ENCODE measurements around the gene MYL3.

The MYL3 gene

GRCh38 chr3:46849686-46850467, 13.4 kb downstream of the MYL3 start:
- ATAC-seq: no peak

DNA sequence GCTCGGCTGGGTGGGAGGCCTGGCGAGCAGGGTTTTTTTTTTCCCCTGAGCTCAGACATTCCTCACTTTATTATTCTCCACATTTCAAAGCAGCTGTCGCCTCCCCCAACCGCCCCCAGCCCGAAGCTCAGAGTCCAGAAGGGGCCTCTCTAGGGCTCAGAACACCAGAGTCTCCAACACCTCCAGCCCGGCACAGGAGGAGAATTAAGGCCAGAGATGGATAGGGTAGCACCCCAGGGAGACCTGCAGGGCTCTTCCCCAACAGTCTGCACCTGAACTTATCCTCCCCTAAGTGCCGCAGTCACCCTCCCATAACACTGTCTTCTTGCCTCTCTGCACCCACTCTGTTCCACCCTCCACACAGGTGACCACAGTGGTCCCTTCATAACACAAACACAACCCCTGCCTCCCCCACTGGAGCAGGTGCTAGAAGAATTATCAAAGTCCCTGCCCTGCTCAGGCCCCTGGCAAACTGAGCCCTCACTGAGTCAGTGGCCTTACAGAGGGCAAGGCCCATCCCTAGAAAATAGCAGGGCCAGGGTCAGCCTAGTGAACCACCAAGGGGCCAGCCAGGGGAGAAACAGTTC, 14.1 kb downstream of the MYL3 start:
- ATAC-seq: no peak

GRCh38 chr3:46848271-46849044, 14.8 kb downstream of the MYL3 start:
- no peak for ATAC-seq

- no peak for ATAC-seq
Observed at GRCh38 chr3:46847744-46848143, 15.5 kb downstream of the MYL3 start.

DNA sequence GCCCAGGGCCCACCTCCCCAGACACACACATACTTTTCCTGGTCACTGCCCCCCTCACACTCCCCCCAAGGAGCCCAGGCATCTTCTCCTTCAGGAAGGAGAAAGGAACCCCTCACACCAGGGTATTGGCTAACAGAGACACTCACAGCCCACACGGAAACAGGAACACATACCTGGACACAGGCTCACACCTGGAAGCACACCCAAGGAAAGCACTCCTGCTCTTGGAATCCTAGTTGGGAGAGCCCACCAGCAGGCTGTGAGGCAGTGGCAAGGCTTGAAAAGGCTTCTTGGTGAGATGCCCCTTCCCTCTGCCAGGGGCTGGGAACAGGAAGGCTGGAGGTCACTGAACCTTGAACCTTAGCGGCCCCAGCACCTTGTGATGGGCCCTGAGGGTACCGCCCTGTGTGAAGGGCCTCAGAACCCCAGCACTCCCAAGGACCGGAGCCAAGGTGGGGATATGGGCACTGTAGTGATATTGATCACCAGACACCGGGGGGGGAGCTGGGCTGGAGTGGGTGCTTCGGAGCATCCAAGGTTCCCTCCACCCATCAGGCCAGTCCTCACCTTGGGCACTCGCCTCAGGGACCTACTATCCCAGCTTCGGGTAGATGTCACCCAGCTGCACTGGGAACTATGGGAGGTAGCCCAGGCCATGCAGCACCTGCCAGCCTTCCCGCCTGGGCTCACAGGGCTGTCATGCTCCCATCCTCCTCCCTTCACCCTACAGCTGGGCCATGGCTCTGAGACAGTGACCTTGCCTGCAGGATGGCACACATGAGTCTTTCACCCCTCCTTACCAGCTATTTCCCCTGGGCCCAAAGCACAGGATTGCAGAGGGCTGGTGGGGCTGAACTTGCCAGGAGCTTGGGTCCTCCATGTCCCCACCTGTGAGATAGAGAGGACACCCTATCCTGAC, 16.4 kb downstream of the MYL3 start:
- no peak for ATAC-seq

GRCh38 chr3:46845860-46846623, 17.2 kb downstream of the MYL3 start:
- ATAC-seq: peak; percentile 89 to 90

- ATAC-seq: peak; percentile 31 to 37
Observed at GRCh38 chr3:46845397-46845859, 17.8 kb downstream of the MYL3 start.

GRCh38 chr3:46844881-46845312, 18.3 kb downstream of the MYL3 start:
- no peak for ATAC-seq

DNA sequence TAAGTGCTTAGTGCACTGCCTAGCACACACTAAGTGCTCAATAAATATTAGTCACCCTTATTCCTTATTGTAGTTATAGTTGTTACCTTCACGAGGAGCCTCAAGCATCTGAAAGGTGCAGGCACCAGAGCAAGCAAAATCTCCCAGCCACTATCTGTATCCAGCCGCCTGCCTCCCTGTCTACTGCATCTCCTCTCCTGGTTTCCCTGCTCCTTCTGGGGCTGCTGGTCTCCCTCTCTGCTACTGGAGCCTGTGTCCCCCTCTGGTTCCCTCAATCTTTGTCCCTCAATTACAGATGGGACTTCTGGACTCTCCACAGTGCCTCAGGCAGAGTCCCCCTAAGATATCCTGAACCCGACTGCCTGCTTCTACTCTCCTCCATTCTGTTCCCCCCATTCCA, 18.8 kb downstream of the MYL3 start:
- ATAC-seq: no peak

- no peak for ATAC-seq
Observed at GRCh38 chr3:46843508-46843907, 19.7 kb downstream of the MYL3 start.

GRCh38 chr3:46840491-46840890, 22.8 kb downstream of the MYL3 start:
- no peak for ATAC-seq

DNA sequence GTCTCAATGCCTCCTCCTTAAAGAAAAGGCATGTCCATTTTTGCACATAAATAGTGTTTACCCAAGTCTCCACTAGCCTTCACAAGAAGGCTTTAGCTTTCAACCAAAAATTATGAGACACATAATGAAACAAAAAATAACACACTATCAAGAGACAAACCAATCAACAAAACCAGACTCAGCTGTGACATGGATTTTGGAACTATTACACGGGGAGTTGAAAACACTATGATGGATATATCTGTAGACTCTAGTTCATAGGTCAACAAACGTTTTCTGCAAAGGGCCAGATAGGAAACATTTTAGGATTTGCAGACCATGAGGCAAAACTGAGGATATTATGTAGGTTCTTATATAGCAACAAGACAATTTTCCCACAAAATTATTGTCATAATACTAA, 24.9 kb downstream of the MYL3 start:
- no peak for ATAC-seq

- no peak for ATAC-seq
Observed at GRCh38 chr3:46835491-46835890, 27.8 kb downstream of the MYL3 start.

DNA sequence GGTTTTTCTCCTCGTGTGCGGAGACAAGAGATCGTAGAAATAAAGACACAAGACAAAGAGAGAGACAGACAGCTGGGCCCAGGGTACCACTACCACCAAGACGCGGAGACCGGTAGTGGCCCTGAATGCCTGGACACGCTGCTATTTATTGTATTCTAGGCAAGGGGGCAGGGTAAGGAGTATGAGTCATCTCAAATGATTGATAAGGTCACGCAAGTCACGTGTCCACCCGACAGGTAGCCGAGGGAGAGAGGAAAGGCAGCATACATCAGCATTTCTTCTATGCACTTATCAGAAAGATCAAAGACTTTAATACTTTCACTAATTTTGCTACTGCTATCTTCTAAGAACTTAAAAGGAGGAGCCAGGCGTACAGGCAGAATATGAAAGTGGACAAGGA, 28.2 kb downstream of the MYL3 start:
- no peak for ATAC-seq

DNA sequence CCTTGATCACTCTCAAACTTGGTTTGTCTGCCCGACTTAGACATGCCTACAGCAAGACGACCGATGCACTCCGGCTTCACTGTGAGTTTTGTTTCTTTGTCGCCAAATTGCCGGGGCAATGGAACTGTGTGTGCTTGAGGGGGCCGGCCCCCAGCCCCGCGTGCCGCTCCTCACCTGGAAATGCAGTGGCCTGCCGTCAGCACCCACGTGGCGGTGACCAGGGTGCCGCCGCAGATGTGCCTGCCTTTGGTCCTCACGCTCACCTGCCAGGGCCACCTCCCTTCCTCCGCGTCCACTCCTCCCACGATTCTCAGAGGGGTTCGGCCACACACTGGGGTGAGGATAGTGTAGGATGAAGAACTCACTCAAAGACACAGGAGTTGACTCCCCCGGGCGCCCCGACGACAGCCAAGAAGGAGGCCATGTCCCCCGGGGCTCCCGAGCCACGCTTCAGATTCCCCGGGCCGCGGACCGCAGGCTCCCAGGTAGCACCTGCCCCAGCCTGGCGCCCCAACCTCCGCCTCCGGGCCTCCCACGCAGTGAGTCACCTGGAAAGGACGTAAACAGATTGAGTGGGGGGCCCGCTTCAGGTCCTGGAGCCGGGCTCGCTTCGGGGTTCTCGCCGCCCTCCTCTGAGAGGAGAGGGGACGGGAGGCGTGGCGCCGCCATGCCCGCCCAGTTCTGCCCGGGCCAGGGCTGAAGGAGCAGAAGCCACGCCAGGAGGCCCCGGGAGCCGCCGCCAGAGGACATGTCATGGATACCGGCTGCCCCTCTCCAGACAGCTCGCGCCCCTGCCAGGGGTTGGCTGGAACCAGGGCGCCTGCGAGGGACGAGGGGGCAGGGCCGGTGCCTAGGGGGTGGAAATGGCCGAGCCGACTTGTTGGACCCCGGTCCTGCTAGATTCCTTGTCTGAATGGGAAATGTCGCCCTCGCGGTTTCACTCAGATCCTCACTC, 29.6 kb downstream of the MYL3 start:
- ATAC-seq: no peak

GRCh38 chr3:46831841-46832240, 31.4 kb downstream of the MYL3 start:
- ATAC-seq: no peak

DNA sequence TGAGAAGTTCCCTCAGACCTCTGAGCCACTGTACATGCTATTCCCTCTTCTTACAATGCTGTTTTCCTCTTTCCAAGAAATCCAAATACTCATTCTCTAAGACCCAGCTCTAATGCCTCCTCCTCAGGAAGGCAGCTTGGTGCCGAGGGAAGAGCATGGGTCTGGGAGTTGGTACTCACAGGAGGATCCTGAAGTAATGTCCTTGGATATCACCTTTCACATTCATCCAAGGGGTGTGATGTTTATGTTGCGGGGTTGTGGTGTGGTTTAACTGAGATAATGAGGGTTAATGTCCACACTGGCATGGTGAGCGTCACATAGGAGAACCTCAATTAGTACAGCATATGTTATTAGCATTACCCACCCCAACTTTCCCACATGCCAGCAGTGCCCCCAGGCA, 31.9 kb downstream of the MYL3 start:
- no peak for ATAC-seq

DNA sequence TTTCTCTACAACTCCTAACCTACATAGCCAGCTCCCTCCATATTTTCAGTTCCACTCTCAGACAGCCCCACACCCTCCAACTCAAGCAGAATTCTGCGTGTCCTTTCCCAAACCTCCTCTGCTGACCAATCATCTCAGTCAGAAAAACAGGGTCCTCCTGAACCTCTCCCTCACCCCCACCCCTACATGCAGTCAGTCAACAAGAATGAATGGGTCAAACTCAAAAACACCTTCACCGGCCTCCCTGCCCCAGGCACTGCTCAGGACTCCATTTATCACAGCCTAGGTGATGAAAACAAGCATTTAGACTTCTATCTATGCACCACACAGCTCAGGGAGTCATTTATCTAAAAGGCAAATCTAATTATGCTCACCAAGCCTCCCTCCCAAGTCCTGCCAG, 32.4 kb downstream of the MYL3 start:
- no peak for ATAC-seq

- peak; percentile 90 to 96 for ATAC-seq
Observed at GRCh38 chr3:46829699-46830208, 33.5 kb downstream of the MYL3 start.

GRCh38 chr3:46825450-46825849, 37.8 kb downstream of the MYL3 start:
- ATAC-seq: no peak

Data from activated CD4-positive, CD25-positive, alpha-beta regulatory T cell treated with anti-CD3 and anti-CD28 coated beads, Interleukin-2, amount 50 U/mL, for 24 hours (primary cell).